ENCODE results near the gene CMTM6.
"Not testable (repeated sequence)": the region's sequence is repeated elsewhere in the genome, so short reads cannot be mapped to it uniquely, and the experiment has no call there.

CMTM6 gene

GRCh38 chr3:32466808-32467207 lies 35.8 kb downstream of the CMTM6 start:
- not testable (repeated sequence) for DNase-seq (ENCODE audit: low spot score)

GRCh38 chr3:32464726-32465125 lies 37.9 kb downstream of the CMTM6 start:
- not testable (repeated sequence) for DNase-seq (ENCODE audit: low spot score)

GRCh38 chr3:32463415-32463814 lies 39.2 kb downstream of the CMTM6 start:
- not testable (repeated sequence) for DNase-seq (ENCODE audit: low spot score)

GRCh38 chr3:32462191-32462986 lies 40.3 kb downstream of the CMTM6 start:
- peak; percentile 49 for DNase-seq (ENCODE audit: low spot score)

GRCh38 chr3:32460817-32461496 lies 41.7 kb downstream of the CMTM6 start:
- peak; percentile 24 for DNase-seq (ENCODE audit: low spot score)

GRCh38 chr3:32460031-32460749 lies 42.5 kb downstream of the CMTM6 start:
- DNase-seq (ENCODE audit: low spot score): peak; percentile 94

- DNase-seq (ENCODE audit: low spot score): no peak
These were observed 43.2 kb downstream of the CMTM6 start for GRCh38 chr3:32459450-32459849.

- DNase-seq (ENCODE audit: low spot score): peak; percentile 77
These were observed 44.6 kb downstream of the CMTM6 start for GRCh38 chr3:32457971-32458471.

- no peak for DNase-seq (ENCODE audit: low spot score)
These were observed 46.1 kb downstream of the CMTM6 start for GRCh38 chr3:32456429-32457130.

- peak; percentile 46 for DNase-seq (ENCODE audit: low spot score)
These were observed 46.8 kb downstream of the CMTM6 start for GRCh38 chr3:32455609-32456428.

- no peak for DNase-seq (ENCODE audit: low spot score)
These were observed 47.7 kb downstream of the CMTM6 start for GRCh38 chr3:32454731-32455608.

- no peak for DNase-seq (ENCODE audit: low spot score)
These were observed 48.5 kb downstream of the CMTM6 start for GRCh38 chr3:32454111-32454510.

- DNase-seq (ENCODE audit: low spot score): no peak
These were observed 49.3 kb downstream of the CMTM6 start for GRCh38 chr3:32453346-32453745.

- no peak for DNase-seq (ENCODE audit: low spot score)
These were observed 50.6 kb downstream of the CMTM6 start for GRCh38 chr3:32452009-32452408.

GRCh38 chr3:32450992-32451659 lies 51.5 kb downstream of the CMTM6 start:
- no peak for DNase-seq (ENCODE audit: low spot score)

GRCh38 chr3:32450426-32450825 lies 52.2 kb downstream of the CMTM6 start:
- DNase-seq (ENCODE audit: low spot score): no peak

GRCh38 chr3:32449691-32450090 lies 53.0 kb downstream of the CMTM6 start:
- no peak for DNase-seq (ENCODE audit: low spot score)

- DNase-seq (ENCODE audit: low spot score): no peak
These were observed 53.8 kb downstream of the CMTM6 start for GRCh38 chr3:32448686-32449474.
